WTC11 (cell line): ENCODE results near the gene DNM3.

Source experiments
- CREB1 ChIP-seq: sonication (generic); formaldehyde crosslinking; IDR thresholded peaks from 2 replicates; pipeline ENCODE4 v1.8.0; 2023; ENCODE audit warnings: mild to moderate bottlenecking, missing genetic modification reagents
- NFYB ChIP-seq: sonication (generic); formaldehyde crosslinking; conservative IDR thresholded peaks from 2 replicates; pipeline ENCODE4 v1.8.0; 2022; ENCODE audit warnings: low read depth, missing genetic modification reagents
- ZBTB21 ChIP-seq: sonication (generic); formaldehyde crosslinking; IDR thresholded peaks from 2 replicates; pipeline ENCODE4 v1.8.1; 2023; ENCODE audit warnings: mild to moderate bottlenecking, missing genetic modification reagents, borderline replicate concordance
- ZNF396 ChIP-seq: fragments of 250-450 bp; sonication (Bioruptor Pico); IDR thresholded peaks from 2 replicates; pipeline ENCODE4 v1.8.0; 2021; ENCODE audit warnings: mild to moderate bottlenecking, moderate library complexity, borderline replicate concordance
- TF ChIP-seq, protein P1 (sequence below): fragments of 200-600 bp; IDR thresholded peaks from 2 replicates; pipeline ENCODE4 v1.8.0; 2022; ENCODE audit warnings: antibody characterized with exemption
- TF ChIP-seq, protein P2 (sequence below): sonication (generic); formaldehyde crosslinking; IDR thresholded peaks from 2 replicates; pipeline ENCODE4 v1.8.0; 2022; ENCODE audit warnings: mild to moderate bottlenecking, missing genetic modification reagents
- TF ChIP-seq, protein P3 (sequence below): sonication (generic); formaldehyde crosslinking; IDR thresholded peaks from 2 replicates; pipeline ENCODE4 v1.8.1; 2023; ENCODE audit warnings: mild to moderate bottlenecking, moderate library complexity, missing genetic modification reagents

DNA sequence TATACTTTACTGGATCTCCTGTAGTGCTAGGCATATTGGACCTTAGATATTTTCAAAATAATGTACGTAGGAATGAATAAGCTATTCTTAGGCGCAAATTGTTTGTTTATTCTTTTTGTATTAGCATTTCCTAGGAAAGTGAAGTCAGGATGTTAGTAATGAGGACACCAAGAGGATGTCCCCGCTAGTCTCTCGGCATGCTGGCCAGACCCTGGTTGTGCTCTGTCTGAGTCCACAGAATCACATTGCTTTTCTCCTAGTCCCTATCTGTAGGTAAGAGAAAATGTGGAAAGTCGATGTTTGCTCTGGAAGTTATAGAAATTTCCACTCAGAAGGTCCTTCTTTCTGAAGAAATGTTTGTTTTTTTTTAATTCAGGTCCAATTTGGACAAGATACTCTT is 31.1 kb downstream of the DNM3 start:
- TF ChIP-seq NFYB (no peak), CREB1 (no peak), ZNF396 (CRISPR knock-in tag) (no peak), ZBTB21 (no peak)
- TF ChIP-seq, protein P1, sequence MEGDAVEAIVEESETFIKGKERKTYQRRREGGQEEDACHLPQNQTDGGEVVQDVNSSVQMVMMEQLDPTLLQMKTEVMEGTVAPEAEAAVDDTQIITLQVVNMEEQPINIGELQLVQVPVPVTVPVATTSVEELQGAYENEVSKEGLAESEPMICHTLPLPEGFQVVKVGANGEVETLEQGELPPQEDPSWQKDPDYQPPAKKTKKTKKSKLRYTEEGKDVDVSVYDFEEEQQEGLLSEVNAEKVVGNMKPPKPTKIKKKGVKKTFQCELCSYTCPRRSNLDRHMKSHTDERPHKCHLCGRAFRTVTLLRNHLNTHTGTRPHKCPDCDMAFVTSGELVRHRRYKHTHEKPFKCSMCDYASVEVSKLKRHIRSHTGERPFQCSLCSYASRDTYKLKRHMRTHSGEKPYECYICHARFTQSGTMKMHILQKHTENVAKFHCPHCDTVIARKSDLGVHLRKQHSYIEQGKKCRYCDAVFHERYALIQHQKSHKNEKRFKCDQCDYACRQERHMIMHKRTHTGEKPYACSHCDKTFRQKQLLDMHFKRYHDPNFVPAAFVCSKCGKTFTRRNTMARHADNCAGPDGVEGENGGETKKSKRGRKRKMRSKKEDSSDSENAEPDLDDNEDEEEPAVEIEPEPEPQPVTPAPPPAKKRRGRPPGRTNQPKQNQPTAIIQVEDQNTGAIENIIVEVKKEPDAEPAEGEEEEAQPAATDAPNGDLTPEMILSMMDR, result no peak
- TF ChIP-seq, protein P2, sequence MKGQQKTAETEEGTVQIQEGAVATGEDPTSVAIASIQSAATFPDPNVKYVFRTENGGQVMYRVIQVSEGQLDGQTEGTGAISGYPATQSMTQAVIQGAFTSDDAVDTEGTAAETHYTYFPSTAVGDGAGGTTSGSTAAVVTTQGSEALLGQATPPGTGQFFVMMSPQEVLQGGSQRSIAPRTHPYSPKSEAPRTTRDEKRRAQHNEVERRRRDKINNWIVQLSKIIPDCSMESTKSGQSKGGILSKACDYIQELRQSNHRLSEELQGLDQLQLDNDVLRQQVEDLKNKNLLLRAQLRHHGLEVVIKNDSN (CRISPR knock-in tag), result no peak
- TF ChIP-seq, protein P3, sequence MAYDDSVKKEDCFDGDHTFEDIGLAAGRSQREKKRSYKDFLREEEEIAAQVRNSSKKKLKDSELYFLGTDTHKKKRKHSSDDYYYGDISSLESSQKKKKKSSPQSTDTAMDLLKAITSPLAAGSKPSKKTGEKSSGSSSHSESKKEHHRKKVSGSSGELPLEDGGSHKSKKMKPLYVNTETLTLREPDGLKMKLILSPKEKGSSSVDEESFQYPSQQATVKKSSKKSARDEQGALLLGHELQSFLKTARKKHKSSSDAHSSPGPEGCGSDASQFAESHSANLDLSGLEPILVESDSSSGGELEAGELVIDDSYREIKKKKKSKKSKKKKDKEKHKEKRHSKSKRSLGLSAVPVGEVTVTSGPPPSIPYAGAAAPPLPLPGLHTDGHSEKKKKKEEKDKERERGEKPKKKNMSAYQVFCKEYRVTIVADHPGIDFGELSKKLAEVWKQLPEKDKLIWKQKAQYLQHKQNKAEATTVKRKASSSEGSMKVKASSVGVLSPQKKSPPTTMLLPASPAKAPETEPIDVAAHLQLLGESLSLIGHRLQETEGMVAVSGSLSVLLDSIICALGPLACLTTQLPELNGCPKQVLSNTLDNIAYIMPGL (CRISPR knock-in tag), result no peak
